HT-29 (cell line): Measurements from ENCODE around the gene PAX9. TPM values are rescaled to one million over a fixed set of nuclear protein-coding genes. Genes with fewer than 3 reads are reported as not detected.
A peak's percentile ranks its signal among the peaks of the same experiment; 100 is the strongest.

Experiments
- DNase-seq: peaks from one replicate; pipeline ENCODE4 v3.0.0-alpha.2; 2015; ENCODE audit warnings: low spot score
- total RNA-seq: library from RNA; depleted of rRNA; stranded (reverse); fragments of >200 nt; shearing (Covaris generic); gene quantifications from 2 replicates; pipeline ENCODE4 v1.2.3, GENCODE V29; 2014

PAX9 gene
- total RNA-seq, 1 experiment from 2014 or later: 2.7 TPM

DNA sequence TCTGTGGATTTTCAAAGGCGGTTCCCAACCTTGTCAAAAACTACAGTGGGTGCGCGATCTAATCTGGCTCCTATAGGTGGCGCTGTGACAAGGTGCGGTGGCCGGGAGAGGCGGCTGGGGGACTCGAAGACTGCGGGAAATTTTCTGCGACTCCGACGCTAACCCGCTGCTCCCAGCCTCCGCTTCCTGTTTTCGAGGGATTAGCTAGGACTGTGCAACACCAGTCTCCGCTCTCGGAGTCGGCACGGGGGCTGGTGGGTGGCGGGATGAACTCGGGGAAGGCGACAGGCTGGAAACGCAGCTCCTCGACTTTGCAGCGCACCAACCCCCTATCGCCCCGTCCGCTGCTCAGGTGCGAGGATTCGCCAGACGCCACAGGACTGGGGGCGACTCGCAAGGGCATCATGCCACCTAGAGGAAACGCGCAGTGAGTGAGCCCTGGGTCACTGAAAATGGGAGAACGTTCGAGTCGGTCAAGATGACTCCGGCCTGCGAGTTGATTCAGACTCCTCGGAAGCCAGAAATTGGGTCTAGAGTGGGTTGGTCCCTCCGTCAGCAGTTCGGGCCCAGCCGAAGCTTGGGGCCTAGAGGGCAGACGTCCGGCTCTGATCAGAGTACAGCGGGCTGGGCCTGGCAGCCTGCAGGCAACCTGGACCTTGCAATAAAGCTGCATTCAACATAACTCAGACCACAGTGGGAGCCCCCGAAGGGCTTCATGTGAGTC, 5.5 kb upstream of the PAX9 start:
- peak; percentile 40 for DNase-seq

- DNase-seq: no peak
These were observed 4.8 kb upstream of the PAX9 start for GRCh38 chr14:36656687-36657398.

GRCh38 chr14:36657399-36658122, 4.1 kb upstream of the PAX9 start:
- DNase-seq: no peak

DNA sequence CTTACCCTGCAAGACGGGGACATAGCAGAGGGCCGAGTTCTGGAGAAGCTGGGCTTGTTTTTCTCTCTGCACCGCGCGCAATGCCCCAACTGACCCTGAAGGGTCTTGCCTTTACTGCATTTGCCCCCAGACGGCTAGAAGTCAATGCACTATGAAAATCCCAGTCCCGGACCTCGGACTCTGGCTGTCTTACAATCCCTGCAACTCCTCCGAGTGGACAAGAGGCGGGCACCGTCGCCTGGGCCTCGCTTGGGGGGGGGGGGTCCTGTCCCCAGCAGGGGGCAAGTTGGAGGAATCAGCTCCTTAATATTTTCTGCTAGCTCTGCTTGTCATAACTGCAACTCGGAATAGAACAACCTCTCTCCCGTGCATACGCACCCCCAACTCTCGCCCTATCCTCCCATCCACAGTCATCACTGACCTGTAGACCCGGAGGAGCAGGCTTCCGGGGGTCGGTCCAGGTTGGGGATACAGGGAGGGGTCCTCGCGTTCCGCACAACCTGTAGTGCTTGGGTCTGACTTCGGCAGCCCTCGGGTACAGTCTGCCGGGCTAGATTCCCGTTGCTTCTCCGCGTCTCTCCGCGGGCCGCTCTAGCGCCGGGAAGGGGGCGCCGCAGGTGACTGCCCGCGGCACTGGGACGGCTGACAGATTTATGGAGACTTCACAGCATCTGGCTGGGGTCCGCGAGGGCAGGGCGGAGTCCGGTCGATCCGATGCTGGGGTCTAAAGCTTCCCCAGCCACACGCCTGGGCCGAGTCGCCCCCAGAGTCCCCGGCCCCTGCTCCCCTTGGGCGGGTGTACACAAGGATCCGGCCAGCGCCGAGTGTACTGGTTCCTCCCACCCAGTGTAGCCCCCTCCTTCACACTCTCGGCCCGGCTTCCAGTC, 3.3 kb upstream of the PAX9 start:
- no peak for DNase-seq

DNA sequence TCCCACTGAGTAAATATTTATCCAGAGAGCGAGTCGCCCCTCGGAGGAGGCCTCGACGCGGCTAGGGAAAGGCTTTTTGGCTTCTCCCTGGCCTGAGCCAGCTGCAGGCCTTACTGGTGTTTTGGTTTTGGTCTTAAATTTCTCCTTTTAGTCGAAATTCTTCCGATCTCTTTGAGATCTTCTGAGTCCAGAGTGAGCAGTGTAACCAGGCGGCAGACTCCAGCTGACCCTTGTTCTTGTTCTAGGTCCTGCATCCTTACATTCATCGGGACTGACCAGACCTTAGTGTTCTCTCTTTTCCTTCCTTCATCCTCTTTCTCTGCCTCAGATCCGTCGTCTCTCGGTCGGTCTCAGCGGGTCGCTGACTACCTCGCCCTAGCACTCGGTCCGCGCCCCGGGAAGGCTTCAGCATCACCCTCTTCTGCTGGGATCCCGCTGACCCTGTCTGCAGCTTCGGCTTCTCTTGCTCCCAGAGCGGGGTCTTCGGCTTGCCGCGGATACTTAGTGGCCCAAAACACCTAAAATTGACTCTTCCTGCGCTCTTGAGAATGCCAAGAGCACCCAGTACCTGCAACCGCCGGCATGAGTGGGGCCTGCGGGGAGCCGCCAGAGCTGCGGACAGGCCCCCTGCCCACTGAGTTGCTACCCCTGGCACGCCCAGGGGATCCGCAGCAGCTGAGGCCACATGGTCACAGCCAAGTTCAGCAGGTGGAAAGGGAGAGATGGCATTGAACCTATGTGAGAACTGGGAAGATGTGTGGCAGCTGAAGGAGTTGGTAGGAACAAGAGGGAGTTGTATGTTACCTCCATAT, 2.4 kb upstream of the PAX9 start:
- DNase-seq: no peak

DNA sequence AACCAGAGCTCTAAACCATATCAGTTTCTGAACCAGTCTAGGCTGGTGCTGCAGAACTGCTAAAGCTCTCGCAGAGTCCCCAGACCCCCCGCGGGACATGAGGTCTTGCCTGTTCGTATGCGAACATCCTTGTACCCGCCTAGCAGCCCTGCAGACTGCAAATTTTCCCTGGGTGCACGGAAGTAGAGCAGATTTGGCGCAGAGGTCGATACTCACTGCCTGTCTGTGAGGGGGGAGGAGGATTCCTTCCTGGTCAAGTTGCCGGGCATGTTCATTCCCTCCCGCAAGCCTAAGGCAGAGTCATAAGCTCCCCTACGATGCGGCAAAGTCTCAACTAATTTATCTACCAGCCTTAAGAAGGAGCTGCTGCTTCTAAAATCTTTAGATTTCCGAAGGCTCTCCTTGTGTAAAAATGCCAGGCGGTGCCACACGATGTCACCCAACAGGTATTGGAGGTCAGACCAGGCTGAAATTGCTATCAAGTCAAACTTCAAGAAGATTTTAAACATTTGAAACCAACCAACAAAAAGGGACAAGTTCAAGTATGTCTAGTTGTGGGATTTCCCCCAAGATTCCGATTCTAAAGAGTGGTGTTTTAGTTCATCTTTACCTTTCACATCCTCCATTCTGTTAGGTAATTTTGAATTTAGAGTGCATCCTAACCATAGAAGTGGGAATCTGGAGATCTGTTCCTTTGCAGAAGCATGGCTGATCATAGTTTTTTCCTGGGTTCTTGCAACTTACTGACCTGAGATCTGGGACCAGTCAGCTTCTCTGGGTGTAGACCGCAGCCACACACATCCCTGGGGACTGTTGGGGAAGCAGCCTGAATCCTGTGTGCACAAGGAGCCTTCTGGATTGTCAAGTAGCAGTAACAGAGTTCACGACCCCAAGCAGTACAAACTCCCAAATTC, 1.6 kb upstream of the PAX9 start:
- no peak for DNase-seq

GRCh38 chr14:36660736-36661505, 739 bp upstream of the PAX9 start:
- no peak for DNase-seq

GRCh38 chr14:36662258-36662542, 540 bp downstream of the PAX9 start:
- DNase-seq: no peak

DNA sequence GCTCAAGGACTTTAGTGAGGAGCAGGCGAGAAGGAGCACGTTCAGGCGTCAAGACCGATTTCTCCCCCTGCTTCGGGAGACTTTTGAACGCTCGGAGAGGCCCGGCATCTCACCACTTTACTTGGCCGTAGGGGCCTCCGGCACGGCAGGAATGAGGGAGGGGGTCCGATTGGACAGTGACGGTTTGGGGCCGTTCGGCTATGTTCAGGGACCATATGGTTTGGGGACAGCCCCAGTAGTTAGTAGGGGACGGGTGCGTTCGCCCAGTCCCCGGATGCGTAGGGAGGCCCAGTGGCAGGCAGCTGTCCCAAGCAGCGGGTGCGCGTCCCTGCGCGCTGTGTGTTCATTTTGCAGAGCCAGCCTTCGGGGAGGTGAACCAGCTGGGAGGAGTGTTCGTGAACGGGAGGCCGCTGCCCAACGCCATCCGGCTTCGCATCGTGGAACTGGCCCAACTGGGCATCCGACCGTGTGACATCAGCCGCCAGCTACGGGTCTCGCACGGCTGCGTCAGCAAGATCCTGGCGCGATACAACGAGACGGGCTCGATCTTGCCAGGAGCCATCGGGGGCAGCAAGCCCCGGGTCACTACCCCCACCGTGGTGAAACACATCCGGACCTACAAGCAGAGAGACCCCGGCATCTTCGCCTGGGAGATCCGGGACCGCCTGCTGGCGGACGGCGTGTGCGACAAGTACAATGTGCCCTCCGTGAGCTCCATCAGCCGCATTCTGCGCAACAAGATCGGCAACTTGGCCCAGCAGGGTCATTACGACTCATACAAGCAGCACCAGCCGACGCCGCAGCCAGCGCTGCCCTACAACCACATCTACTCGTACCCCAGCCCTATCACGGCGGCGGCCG, 1.1 kb downstream of the PAX9 start:
- DNase-seq: no peak

GRCh38 chr14:36663404-36664321, 2.0 kb downstream of the PAX9 start:
- DNase-seq: no peak

DNA sequence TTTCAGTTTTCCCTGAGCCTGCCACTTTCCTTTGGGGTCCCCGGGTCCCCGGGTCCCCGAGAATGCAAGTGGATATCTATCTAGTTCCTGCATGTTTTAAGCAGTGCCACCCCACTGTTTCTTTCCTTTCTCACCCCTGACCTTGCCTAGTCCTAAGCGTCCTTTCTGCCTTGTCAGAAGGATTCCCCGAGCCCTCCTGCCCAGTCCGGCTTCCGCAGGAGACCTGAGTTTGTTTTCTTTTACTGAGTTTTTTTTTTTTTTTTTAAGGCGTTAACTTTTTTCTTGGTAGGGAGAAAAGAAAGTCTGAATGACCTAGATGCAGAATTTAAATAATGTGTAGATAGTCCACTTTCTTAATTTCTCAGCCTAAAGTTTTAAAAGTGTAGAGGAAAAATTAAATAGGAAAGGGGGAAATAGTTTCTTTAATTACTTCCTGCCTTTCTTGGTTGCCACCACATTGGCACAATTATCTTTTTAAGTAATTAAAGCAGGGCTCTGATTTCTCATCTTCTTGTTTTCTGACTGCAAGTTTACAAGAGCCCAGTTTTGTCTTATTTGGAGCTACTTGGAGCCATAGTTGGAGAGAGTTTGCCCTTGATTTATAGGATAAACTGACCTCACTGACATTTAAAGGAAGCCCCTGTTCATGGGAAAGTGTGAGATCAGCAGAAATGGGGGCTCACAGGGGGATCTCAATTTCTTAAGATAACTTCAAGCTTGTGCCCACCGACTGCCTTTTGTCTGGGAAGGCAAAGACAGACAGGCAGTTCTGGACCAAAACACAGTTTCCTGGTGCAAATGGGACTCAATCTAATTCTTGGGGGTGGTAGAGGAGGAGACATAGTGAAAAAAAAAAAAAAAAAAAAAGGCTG, 2.9 kb downstream of the PAX9 start:
- no peak for DNase-seq

DNA sequence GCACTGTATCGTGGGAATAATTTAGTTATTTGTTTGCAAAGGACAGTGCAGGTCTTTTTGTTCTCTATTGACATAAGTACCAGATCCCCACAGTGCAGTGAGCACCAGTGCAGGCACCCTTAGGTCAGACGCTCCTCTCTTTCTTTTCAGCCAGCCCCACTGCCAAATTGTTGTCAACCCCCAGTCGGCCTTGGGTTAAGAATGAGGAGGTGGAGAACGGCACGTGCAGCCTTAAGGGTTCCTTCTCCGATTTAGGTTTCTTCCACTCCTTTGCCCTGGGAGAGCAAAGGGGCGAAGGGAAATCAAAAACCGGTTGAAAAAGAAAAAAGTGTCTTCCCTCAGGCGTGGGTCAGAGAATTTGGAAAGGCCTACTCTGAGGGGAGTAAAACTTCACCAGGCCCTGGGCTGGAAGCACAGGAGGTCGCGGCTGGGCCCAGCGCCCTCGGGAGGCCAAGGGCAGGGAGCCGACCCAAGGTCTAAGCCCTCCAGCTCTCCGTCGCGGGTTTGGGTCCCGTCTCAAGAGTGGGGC, 4.3 kb downstream of the PAX9 start:
- DNase-seq: no peak

DNA sequence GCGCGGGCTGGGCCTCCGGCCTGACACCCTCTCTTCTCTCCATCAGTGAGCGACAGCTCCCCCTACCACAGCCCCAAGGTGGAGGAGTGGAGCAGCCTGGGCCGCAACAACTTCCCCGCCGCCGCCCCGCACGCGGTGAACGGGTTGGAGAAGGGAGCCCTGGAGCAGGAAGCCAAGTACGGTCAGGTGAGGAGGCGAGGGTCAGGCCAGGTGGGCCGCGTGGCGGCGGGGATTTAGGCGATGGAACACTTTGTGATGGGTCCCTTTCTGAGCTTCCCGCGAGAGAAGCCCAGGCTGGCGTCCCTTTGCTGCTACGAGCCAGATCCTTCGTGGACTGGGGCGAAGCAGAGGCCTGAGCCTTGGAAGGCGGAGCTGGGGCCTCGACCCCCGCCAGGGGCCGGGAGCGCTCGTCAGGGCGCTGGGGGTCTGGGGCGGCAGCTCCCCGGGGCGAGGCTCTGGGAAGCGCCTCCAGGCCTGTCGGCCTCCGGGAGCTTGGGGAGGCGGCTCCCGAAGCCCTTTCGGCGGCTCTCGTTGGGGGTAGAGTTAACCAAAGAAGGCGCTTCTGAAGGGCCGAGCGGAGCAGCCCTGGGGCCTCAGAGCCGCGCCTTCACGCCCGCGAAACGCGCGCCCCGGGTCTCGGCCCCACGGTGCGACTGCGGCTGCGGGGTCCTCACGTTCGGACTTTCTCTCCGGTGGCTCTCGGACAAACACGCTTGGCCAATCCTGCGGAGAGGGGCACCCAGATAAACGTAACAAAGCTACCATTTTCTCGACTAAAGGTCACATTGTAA, 5.0 kb downstream of the PAX9 start:
- no peak for DNase-seq

- no peak for DNase-seq
These were observed 6.0 kb downstream of the PAX9 start for GRCh38 chr14:36667679-36668078.

DNA sequence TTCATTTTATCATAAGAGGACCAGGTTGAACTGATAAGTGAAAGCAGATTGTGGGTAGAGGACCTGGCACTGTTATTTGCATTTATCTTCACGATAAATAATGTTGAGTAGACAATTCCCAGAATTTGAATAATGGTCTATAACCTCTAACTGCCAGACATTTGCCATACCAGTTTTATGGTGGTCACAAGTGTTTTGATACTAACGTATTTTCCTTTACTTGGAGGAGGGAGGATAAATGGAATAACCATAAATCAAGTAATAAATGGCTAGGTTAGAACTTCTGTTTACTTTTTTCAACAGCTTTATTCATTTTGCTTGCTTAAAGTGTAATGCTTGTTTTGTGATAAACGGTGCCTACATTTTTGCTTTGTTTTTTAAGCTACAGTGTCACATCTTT, 9.5 kb downstream of the PAX9 start:
- no peak for DNase-seq
